ENCODE results near the gene PCBP3.

- TF ChIP-seq CTCF (IDR thresholded peaks at IDR 0.05; ENCODE audit: insufficient read depth, low read length, poor library complexity, severe bottlenecking) (no peak), EZH2phosphoT487 (conservative IDR thresholded peaks at IDR 0.05; ENCODE audit: low read length) (no peak)
Observed at GRCh38 chr21:45639206-45640000, 4.1 kb upstream of the PCBP3 start.

Data from SU-DHL-6 (cell line).